Ovary (tissue), 9 donors: ENCODE results near the gene FMNL2. TPM values are rescaled to one million over a fixed set of nuclear protein-coding genes. Genes with fewer than 3 reads are reported as not detected.

Source experiments
- DNase-seq, 5 donors: peaks; one replicate each; pipeline ENCODE4 v3.0.0-alpha.2; 2019 to 2020
- H3K27ac ChIP-seq, 2 donors: fragments of 200-600 bp; one replicate each; pipeline versions ENCODE4 v1.5.1 to v1.8.0; 2019 to 2022
- H3K27me3 ChIP-seq: fragments of 200-600 bp; one replicate; pipeline ENCODE4 v1.8.0; 2022
- H3K36me3 ChIP-seq: fragments of 200-600 bp; sonication (generic); one replicate; pipeline ENCODE4 v1.5.1; 2019
- H3K4me1 ChIP-seq: one replicate; pipeline ENCODE4 v1.8.1; 2013; ENCODE audit warnings: mild to moderate bottlenecking, moderate library complexity; ENCODE audit not compliant: insufficient read depth
- H3K4me3 ChIP-seq: fragments of 200-600 bp; sonication (generic); one replicate; pipeline ENCODE4 v1.5.1; 2017
- H3K9me3 ChIP-seq, 2 donors: fragments of 200-600 bp in 1 of 2; sonication (generic) in 1 of 2; one replicate each; pipeline versions ENCODE4 v1.5.1 to v1.8.1; 2013 to 2019; ENCODE audit warnings: mild to moderate bottlenecking in 1 of 2, moderate library complexity in 1 of 2
- EP300 ChIP-seq: sonication (generic); formaldehyde crosslinking; IDR thresholded peaks from one replicate; pipeline ENCODE4 v1.6.1; 2017; ENCODE audit warnings: antibody characterized with exemption
- POLR2A ChIP-seq: fragments of 450-650 bp; IDR thresholded peaks from one replicate; pipeline ENCODE4 v1.6.1; 2017; ENCODE audit warnings: antibody characterized with exemption, mild to moderate bottlenecking, moderate library complexity
- WGBS, 3 donors: extraction: QIAGEN DNeasy Blood & Tissue Kit in 1 of 3; methylation state at CpG; one replicate each; pipeline versions ENCODE4 v1.1.5 to v1.1.7; 2013 to 2017; 5-methylcytosine and 5-hydroxymethylcytosine counted together
- intact Hi-C, 4 donors: fragments of 100-400 bp; cut with DNase I; formaldehyde crosslinking; loops; one replicate each; pipeline versions ENCODE4 v1.11.0 to v1.15.1; 2022 to 2023
- polyA plus RNA-seq, 2 donors: library from polyadenylated mRNA; stranded (reverse); fragments of 200-250 nt in 1 of 2; fragments of 350-450 nt in 1 of 2; fragmentation: Illumina TruSeq in 1 of 2; extraction: RNeasy Lipid Tissue Mini Kit (QIAGEN cat#74804) in 1 of 2; gene quantifications; one replicate each; pipeline ENCODE4 v1.2.3, GENCODE V29; 2013 to 2014
- total RNA-seq, 7 donors: library from RNA; depleted of rRNA in 2 of 7; stranded (reverse); fragments of >200 nt in 2 of 7; fragmentation: NEBNext Ultra II Directional in 3 of 7; extraction: Animal tissue kit (Norgen Biotek cat#: 25700) in 3 of 7; gene quantifications; one replicate each; pipeline versions ENCODE4 v1.1.0 to v1.2.4, GENCODE V29; 2016 to 2023
- TF ChIP-seq, protein P1 (sequence below), 3 donors: fragments of 450-650 bp in 2 of 3; fragments of 200-600 bp in 1 of 3; IDR thresholded peaks; one replicate each; pipeline versions ENCODE4 v1.5.1 to v1.8.0; 2016 to 2022; ENCODE audit warnings: antibody characterized with exemption in 3 of 3, mild to moderate bottlenecking in 1 of 3
- donor health status: DM: no; HTN: no; CAD: no; lungs with moderate emphysema.
- donor health status: DM: no; HTN: no; CAD: no.
- donor health status: Bipolar disorder and iron deficiency.
- donor health status: DM: yes; HTN: yes; CAD: no.
- donor health status: DM: no; HTN: no; CAD: no.
- donor health status: DM: yes; HTN: yes; CAD: no.

The FMNL2 gene
- total and polyA plus RNA-seq, 9 donors, result 30.3 to 89.1 (median 51.3) TPM

DNA sequence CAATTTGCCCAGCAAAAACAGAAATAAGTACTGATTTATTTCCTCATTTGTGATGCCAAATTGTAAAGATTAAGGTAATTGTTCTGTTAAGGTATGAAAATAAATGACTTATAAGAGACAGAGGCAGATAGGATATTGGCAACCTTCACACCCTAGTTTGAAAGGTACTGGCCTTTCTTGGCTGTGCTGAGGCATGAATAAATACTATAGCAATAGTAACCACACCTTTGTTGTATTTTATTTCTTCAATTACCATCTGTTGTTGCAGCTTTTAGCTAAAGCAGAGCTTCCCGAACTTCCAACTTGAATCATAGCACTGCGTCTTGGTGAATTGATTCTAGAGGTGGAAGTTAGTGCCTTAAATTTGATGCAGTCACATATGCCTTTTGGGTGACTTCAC, 55.9 kb downstream of the FMNL2 start:
- no peak for DNase-seq
- H3K4me3 ChIP-seq, result no peak overlapping the region
- TF ChIP-seq, protein P1, sequence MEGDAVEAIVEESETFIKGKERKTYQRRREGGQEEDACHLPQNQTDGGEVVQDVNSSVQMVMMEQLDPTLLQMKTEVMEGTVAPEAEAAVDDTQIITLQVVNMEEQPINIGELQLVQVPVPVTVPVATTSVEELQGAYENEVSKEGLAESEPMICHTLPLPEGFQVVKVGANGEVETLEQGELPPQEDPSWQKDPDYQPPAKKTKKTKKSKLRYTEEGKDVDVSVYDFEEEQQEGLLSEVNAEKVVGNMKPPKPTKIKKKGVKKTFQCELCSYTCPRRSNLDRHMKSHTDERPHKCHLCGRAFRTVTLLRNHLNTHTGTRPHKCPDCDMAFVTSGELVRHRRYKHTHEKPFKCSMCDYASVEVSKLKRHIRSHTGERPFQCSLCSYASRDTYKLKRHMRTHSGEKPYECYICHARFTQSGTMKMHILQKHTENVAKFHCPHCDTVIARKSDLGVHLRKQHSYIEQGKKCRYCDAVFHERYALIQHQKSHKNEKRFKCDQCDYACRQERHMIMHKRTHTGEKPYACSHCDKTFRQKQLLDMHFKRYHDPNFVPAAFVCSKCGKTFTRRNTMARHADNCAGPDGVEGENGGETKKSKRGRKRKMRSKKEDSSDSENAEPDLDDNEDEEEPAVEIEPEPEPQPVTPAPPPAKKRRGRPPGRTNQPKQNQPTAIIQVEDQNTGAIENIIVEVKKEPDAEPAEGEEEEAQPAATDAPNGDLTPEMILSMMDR (IDR thresholded peaks at IDR 0.05), result no peak
- TF ChIP-seq POLR2A (no peak), EP300 (no peak)
- 91 to 99% (median 97%) methylated on average over 2 of the region's 2 CpGs for WGBS, 3 donors
- H3K36me3 ChIP-seq, result no peaks in the 10 kb centered on the region
- intact Hi-C loops, result no loop called here
- H3K27ac ChIP-seq, result no peak overlapping the region
- peaks cover 4% of the 10 kb centered on the region for H3K4me1 ChIP-seq
- H3K27me3 ChIP-seq, result no peaks in the 10 kb centered on the region
- no peaks in the 10 kb centered on the region for H3K9me3 ChIP-seq

DNA sequence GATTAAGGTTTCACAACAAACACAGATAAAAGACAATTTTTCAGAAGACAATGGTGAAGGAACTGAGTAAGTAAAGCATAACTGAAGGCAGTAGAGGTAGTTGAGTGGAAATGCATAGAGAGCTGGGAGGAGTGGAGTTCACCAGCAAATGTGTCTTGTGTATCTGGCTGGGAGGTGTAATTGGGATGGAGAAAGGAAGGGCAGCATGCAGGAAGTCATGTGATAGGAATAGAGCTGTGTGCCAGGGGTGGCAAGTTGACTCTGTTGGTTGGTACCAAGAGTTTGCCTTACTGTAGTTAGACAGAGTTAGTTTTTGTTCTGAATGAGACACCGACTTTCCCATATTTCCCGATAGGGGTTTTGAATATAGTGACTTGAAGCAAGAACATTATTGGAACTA, 56.3 kb downstream of the FMNL2 start:
- TF ChIP-seq EP300, result no peak
- TF ChIP-seq POLR2A, result no peak
- TF ChIP-seq, protein P1 (IDR thresholded peaks at IDR 0.05), result no peak
- H3K36me3 ChIP-seq, result no peaks in the 10 kb centered on the region
- no peak overlapping the region for H3K4me3 ChIP-seq
- H3K4me1 ChIP-seq, result peaks cover 4% of the 10 kb centered on the region
- intact Hi-C loops, result no loop called here
- DNase-seq, result no peak
- H3K9me3 ChIP-seq, result no peaks in the 10 kb centered on the region
- no peaks in the 10 kb centered on the region for H3K27me3 ChIP-seq
- no peak overlapping the region for H3K27ac ChIP-seq
- 98 to 100% (median 99%) methylated on average over 2 of the region's 2 CpGs for WGBS, 3 donors

DNA sequence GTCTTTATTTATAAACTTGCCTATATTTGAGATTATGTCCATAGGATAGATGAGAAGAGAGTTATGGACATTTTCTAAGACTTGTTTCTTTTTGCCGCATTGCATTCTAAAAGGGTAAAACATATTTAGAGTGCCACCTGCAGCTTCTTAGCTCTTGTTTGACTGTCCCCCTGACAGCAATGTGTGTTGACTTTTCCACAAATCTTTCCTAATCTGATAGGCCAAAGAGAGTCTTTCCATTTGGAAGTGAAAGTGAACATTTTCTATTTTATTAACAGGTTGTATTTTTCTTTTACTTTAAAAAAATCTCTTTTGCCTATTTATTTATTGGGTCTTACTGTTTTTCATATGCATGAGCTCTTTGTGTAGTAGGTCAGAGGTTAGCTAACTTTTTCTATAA, 58.4 kb downstream of the FMNL2 start:
- intact Hi-C loops, result no loop called here
- Histone ChIP-seq H3K36me3 (no peaks in the 10 kb centered on the region), H3K4me3 (no peak overlapping the region), H3K27ac (no peak overlapping the region), H3K27me3 (no peaks in the 10 kb centered on the region), H3K4me1 (peaks cover 5% of the 10 kb centered on the region), H3K9me3 (no peaks in the 10 kb centered on the region)
- no peak for DNase-seq
- TF ChIP-seq EP300, result no peak
- no peak for TF ChIP-seq POLR2A
- TF ChIP-seq, protein P1 (IDR thresholded peaks at IDR 0.05), result no peak
- whole genome bisulfite sequencing, 3 donors, result 92 to 95% (median 93%) methylated on average over 1 of the region's 1 CpG

DNA sequence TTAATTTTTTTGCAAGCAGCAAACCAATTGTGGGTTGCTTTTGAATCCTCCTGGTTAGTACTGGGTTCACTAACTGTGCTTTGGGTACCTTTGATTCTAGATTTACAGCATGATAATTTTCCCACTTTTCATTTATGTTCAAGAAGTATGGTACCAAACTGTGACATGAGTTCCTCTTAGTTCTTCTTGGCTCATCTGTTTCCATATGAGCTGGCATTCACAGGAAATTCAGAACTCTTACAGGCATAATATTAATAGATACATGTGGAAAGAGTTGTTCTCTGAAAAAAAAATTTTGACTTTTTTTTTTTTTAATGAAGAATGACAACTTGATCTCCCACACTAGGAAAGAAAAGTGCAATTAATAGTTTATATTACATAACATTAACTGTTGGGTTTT, 59.4 kb downstream of the FMNL2 start:
- Histone ChIP-seq H3K9me3 (no peaks in the 10 kb centered on the region), H3K27me3 (no peaks in the 10 kb centered on the region), H3K4me1 (peaks cover 6% of the 10 kb centered on the region), H3K4me3 (no peak overlapping the region), H3K36me3 (no peaks in the 10 kb centered on the region), H3K27ac (no peak overlapping the region)
- no peak for TF ChIP-seq EP300
- TF ChIP-seq POLR2A, result no peak
- TF ChIP-seq, protein P1 (IDR thresholded peaks at IDR 0.05), result no peak
- DNase-seq, result no peak
- intact Hi-C loops, result no loop called here

DNA sequence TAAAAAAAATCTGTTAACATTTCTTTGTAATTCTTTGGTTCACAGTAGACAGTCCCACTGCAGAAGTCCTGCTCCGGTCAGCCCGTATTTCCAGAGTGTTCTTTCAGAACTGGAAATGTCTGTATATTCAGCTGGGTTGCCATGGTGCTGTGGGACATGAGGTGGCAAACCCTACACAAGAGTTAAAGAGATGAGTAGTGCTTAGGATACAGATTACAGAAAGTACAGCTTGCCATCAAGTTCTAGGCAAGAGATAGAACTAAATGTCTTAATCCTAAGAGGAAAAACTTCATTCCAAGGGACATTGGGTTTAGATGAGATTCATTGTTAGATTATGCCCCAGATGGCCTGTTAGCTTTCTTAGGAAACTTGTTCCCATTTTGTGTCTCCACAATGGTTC, 60.1 kb downstream of the FMNL2 start:
- no peak overlapping the region for H3K4me3 ChIP-seq
- peaks cover 9% of the 10 kb centered on the region for H3K4me1 ChIP-seq
- no peaks in the 10 kb centered on the region for H3K27me3 ChIP-seq
- TF ChIP-seq, protein P1 (IDR thresholded peaks at IDR 0.05), result no peak
- TF ChIP-seq EP300, result no peak
- no peaks in the 10 kb centered on the region for H3K9me3 ChIP-seq
- intact Hi-C loops, result no loop called here
- no peaks in the 10 kb centered on the region for H3K36me3 ChIP-seq
- no peak overlapping the region for H3K27ac ChIP-seq
- 21 to 45% (median 44%) methylated on average over 2 of the region's 2 CpGs for WGBS, 3 donors
- DNase-seq, result peak in 1 of 5 donors; percentile 35
